CD4-positive, alpha-beta T cell (primary cell): ENCODE results near the gene INPP4B. TPM values are rescaled to one million over a fixed set of nuclear protein-coding genes. Genes with fewer than 3 reads are reported as not detected.

Source experiments
- ATAC-seq: fragments of 200-7000 bp; cut with Tn5 transposase; one replicate; pipeline ENCODE4 v1.10.0; 2022; ENCODE audit warnings: mild to moderate bottlenecking; ENCODE audit not compliant: poor library complexity
- CTCF ChIA-PET: fragments of 350-600 bp; sonication (Branson Sonifier 250); formaldehyde crosslinking; loops from one replicate; lab custom pipeline; 2021; ENCODE audit warnings: antibody characterized with exemption, inconsistent platforms; lab: Charles Lee
- POLR2A ChIA-PET: fragments of 350-600 bp; sonication (Branson Sonifier 250); formaldehyde crosslinking; loops from one replicate; lab custom pipeline; 2021; ENCODE audit warnings: antibody characterized with exemption, inconsistent platforms; lab: Charles Lee
- DNase-seq, 14 experiments: peaks; one replicate each; pipeline ENCODE4 v3.0.0-alpha.2; 2013 to 2020; ENCODE audit warnings: mixed read lengths in 2 of 14
- H3K27ac ChIP-seq, 2 donors: one replicate each; pipeline versions ENCODE4 v1.5.1 to v1.7.0; 2013; ENCODE audit warnings: low read length in 2 of 2, low read depth in 1 of 2, mild to moderate bottlenecking in 1 of 2
- H3K27me3 ChIP-seq, 2 experiments: 1 replicate in 1 of 2; 2 replicates in 1 of 2; pipeline versions ENCODE4 v1.6.1 to v1.7.0; 2013; ENCODE audit warnings: low read length in 2 of 2, control low read depth in 1 of 2, mild to moderate bottlenecking in 1 of 2, moderate library complexity in 1 of 2; ENCODE audit not compliant: insufficient read depth in 2 of 2, control insufficient read depth in 1 of 2
- H3K36me3 ChIP-seq: one replicate; pipeline ENCODE4 v1.6.1; 2013; ENCODE audit warnings: low read length, control low read depth; ENCODE audit not compliant: insufficient read depth
- H3K4me1 ChIP-seq: one replicate; pipeline ENCODE4 v1.6.1; 2013; ENCODE audit warnings: low read length, control low read depth; ENCODE audit not compliant: insufficient read depth
- H3K4me3 ChIP-seq: one replicate; pipeline ENCODE4 v1.5.1; 2013; ENCODE audit warnings: mild to moderate bottlenecking, low read length, moderate library complexity
- H3K9me3 ChIP-seq, 2 experiments: 1 replicate in 1 of 2; 2 replicates in 1 of 2; pipeline versions ENCODE4 v1.6.1 to v1.7.0; 2013; ENCODE audit warnings: low read length in 2 of 2, mild to moderate bottlenecking in 2 of 2, control low read depth in 1 of 2, moderate library complexity in 1 of 2; ENCODE audit not compliant: control insufficient read depth in 1 of 2, insufficient read depth in 1 of 2
- H3K27ac Mint-ChIP-seq: one replicate; pipeline ENCODE4 v1.8.0; 2020; ENCODE audit warnings: mixed read lengths
- H3K27me3 Mint-ChIP-seq: one replicate; pipeline ENCODE4 v1.8.0; 2021; ENCODE audit warnings: mixed read lengths
- H3K36me3 Mint-ChIP-seq: one replicate; pipeline ENCODE4 v1.8.0; 2021; ENCODE audit warnings: low read depth, mixed read lengths
- H3K4me1 Mint-ChIP-seq: one replicate; pipeline ENCODE4 v1.8.0; 2021; ENCODE audit warnings: low read depth, mixed read lengths
- H3K4me3 Mint-ChIP-seq: one replicate; pipeline ENCODE4 v1.8.0; 2020; ENCODE audit warnings: mild to moderate bottlenecking, mixed read lengths
- H3K9me3 Mint-ChIP-seq: one replicate; pipeline ENCODE4 v1.8.0; 2020; ENCODE audit warnings: mixed read lengths
- CTCF ChIP-seq: fragments of 200-600 bp; IDR thresholded peaks from one replicate; pipeline ENCODE4 v1.8.0; 2022; ENCODE audit warnings: antibody characterized with exemption, mild to moderate bottlenecking
- intact Hi-C, 2 experiments: fragments of 100-400 bp; cut with DNase I in 1 of 2; cut with micrococcal nuclease in 1 of 2; formaldehyde crosslinking; loops; one replicate each; pipeline versions ENCODE4 v1.15.1 to v1.9.0; 2023 to 2025; cut with DNase I, micrococcal nuclease
- total RNA-seq, 174 experiments: library from RNA in 2 of 174; stranded (reverse) in 2 of 174; gene quantifications; one replicate each; pipeline ENCODE4 v1.2.3 and lab custom pipeline; 2021 to 2026

The INPP4B gene
- total RNA-seq, 2 experiments from 2014 or later: 50.7 to 53.8 TPM

- H3K27me3 Mint-ChIP-seq: no peaks in the 10 kb centered on the region
- POLR2A ChIA-PET: interaction anchor here (0.6 to 1.7 kb wide), 7 partner anchors 9 to 274 kb away, joined by 3 to 5 read pairs (median 4); no protein-coding TSS in a partner anchor
- intact Hi-C loops: no loop called here
- CTCF ChIA-PET: interaction anchor here (0.9 to 1.9 kb wide), 2 partner anchors 10 to 52 kb away, joined by 3 to 11 read pairs; no protein-coding TSS in a partner anchor
- Histone ChIP-seq H3K27me3 (no peaks in the 10 kb centered on the region), H3K4me3 (no peak overlapping the region), H3K9me3 (no peaks in the 10 kb centered on the region), H3K4me1 (peaks cover 9% of the 10 kb centered on the region), H3K36me3 (peaks cover 38% of the 10 kb centered on the region), H3K27ac (no peak overlapping the region)
- ATAC-seq (no peak), DNase-seq (no peak)
- H3K4me3 Mint-ChIP-seq: no peak overlapping the region
- H3K27ac Mint-ChIP-seq: peak overlapping the region; percentile 70
- TF ChIP-seq CTCF: no peak
- H3K9me3 Mint-ChIP-seq: peaks cover 9% of the 10 kb centered on the region
- H3K4me1 Mint-ChIP-seq: peaks cover 56% of the 10 kb centered on the region
- peaks cover 89% of the 10 kb centered on the region for H3K36me3 Mint-ChIP-seq
Measured at GRCh38 chr4:142293536-142293935, 552.6 kb downstream of the INPP4B start.

GRCh38 chr4:142292231-142292630 lies 553.9 kb downstream of the INPP4B start:
- Mint-ChIP-seq H3K4me3 (no peak overlapping the region), H3K27me3 (no peaks in the 10 kb centered on the region), H3K36me3 (peaks cover 83% of the 10 kb centered on the region), H3K4me1 (peaks cover 52% of the 10 kb centered on the region), H3K27ac (peak overlapping the region; percentile 11), H3K9me3 (peaks cover 9% of the 10 kb centered on the region)
- no peak for TF ChIP-seq CTCF
- Histone ChIP-seq H3K36me3 (peaks cover 33% of the 10 kb centered on the region), H3K9me3 (no peaks in the 10 kb centered on the region), H3K27me3 (no peaks in the 10 kb centered on the region), H3K27ac (no peak overlapping the region), H3K4me1 (peaks cover 7% of the 10 kb centered on the region), H3K4me3 (no peak overlapping the region)
- ChIA-PET CTCF (no interaction called here), POLR2A (no interaction called here)
- intact Hi-C loops: no loop called here
- DNase-seq: no peak
- no peak for ATAC-seq

- DNase-seq (no peak), ATAC-seq (no peak)
- H3K4me3 ChIP-seq: no peak overlapping the region
- peaks cover 29% of the 10 kb centered on the region for H3K36me3 ChIP-seq
- no peaks in the 10 kb centered on the region for H3K27me3 ChIP-seq
- intact Hi-C loops: no loop called here
- H3K9me3 Mint-ChIP-seq: peaks cover 9% of the 10 kb centered on the region
- TF ChIP-seq CTCF: no peak
- peak overlapping the region; percentile 11 for H3K27ac Mint-ChIP-seq
- H3K4me3 Mint-ChIP-seq: no peak overlapping the region
- peaks cover 80% of the 10 kb centered on the region for H3K36me3 Mint-ChIP-seq
- H3K4me1 Mint-ChIP-seq: peaks cover 54% of the 10 kb centered on the region
- peaks cover 5% of the 10 kb centered on the region for H3K4me1 ChIP-seq
- CTCF ChIA-PET: interaction anchor here (1.2 kb wide), 1 partner anchor 9 kb away, joined by 9 read pairs; no protein-coding TSS in a partner anchor
- no peaks in the 10 kb centered on the region for H3K9me3 ChIP-seq
- H3K27ac ChIP-seq: no peak overlapping the region
- H3K27me3 Mint-ChIP-seq: no peaks in the 10 kb centered on the region
- POLR2A ChIA-PET: no interaction called here
Measured at GRCh38 chr4:142291299-142292050, 554.6 kb downstream of the INPP4B start.
